Fibroblast of lung (primary cell): Measurements from ENCODE around the gene ZNF776. TPM values are rescaled to one million over a fixed set of nuclear protein-coding genes. Genes with fewer than 3 reads are reported as not detected.
A peak's percentile ranks its signal among the peaks of the same experiment; 100 is the strongest.

Source experiments
- DNase-seq, 2 donors: peaks; one replicate each; pipeline versions ENCODE4 v3.0.0 to v3.0.0-alpha.2; 2010; ENCODE audit warnings: low read depth in 2 of 2
- H2AFZ ChIP-seq: 2 replicates; pipeline ENCODE4 v1.5.1; 2012; ENCODE audit warnings: low read length, control low read depth, inconsistent platforms
- H3K27ac ChIP-seq: 2 replicates; pipeline ENCODE4 v1.5.1; 2011; ENCODE audit warnings: low read length, control low read depth; ENCODE audit not compliant: insufficient read depth
- H3K27me3 ChIP-seq: 2 replicates; pipeline ENCODE4 v1.5.1; 2011; ENCODE audit warnings: mild to moderate bottlenecking, low read length; ENCODE audit not compliant: control insufficient read depth, insufficient read depth
- H3K36me3 ChIP-seq: 2 replicates; pipeline ENCODE4 v1.5.1; 2011; ENCODE audit warnings: low read length; ENCODE audit not compliant: control insufficient read depth, insufficient read depth
- H3K4me1 ChIP-seq: 2 replicates; pipeline ENCODE4 v1.5.1; 2011; ENCODE audit warnings: low read length; ENCODE audit not compliant: control insufficient read depth, insufficient read depth; ENCODE audit errors: extremely low read depth
- H3K4me2 ChIP-seq: 2 replicates; pipeline ENCODE4 v1.5.1; 2011; ENCODE audit warnings: low read length, control low read depth; ENCODE audit not compliant: insufficient read depth; ENCODE audit errors: extremely low read depth
- H3K4me3 ChIP-seq, 4 experiments: fragments of 200-600 bp in 1 of 4; sonication (generic) in 1 of 4; replicated peaks in 1 of 4; 2 replicates each; pipeline ENCODE4 v1.5.1; 2011 to 2016; ENCODE audit warnings: low read length in 4 of 4, low read depth in 3 of 4, mild to moderate bottlenecking in 3 of 4, control low read depth in 2 of 4, inconsistent platforms in 1 of 4, mixed read lengths in 1 of 4; ENCODE audit not compliant: insufficient read depth in 1 of 4; ENCODE audit errors: control extremely low read depth in 1 of 4
- H3K79me2 ChIP-seq: 2 replicates; pipeline ENCODE4 v1.5.1; 2012; ENCODE audit warnings: mild to moderate bottlenecking, low read length, inconsistent platforms; ENCODE audit not compliant: control insufficient read depth, insufficient read depth
- H3K9ac ChIP-seq: 2 replicates; pipeline ENCODE4 v1.5.1; 2011; ENCODE audit warnings: mild to moderate bottlenecking, low read length, control low read depth; ENCODE audit not compliant: insufficient read depth
- H3K9me3 ChIP-seq: 2 replicates; pipeline ENCODE4 v1.5.1; 2012; ENCODE audit warnings: low read depth, low read length; ENCODE audit not compliant: control insufficient read depth, insufficient read depth
- H4K20me1 ChIP-seq: 2 replicates; pipeline ENCODE4 v1.5.1; 2011; ENCODE audit warnings: low read length; ENCODE audit not compliant: control insufficient read depth, insufficient read depth; ENCODE audit errors: extremely low read depth
- EZH2 ChIP-seq: IDR thresholded peaks from 2 replicates; pipeline ENCODE4 v1.5.1; 2012; ENCODE audit warnings: low read length, control low read depth, mild to moderate bottlenecking; ENCODE audit errors: missing control alignments
- polyA plus RNA-seq, 2 donors: library from polyadenylated mRNA; depleted of rRNA in 1 of 2; stranded (reverse) in 1 of 2; unstranded in 1 of 2; fragments of >200 nt; gene quantifications; 2 replicates each; pipeline ENCODE4 v1.2.1, GENCODE V29; 2011 to 2012; ENCODE audit warnings: missing spikeins in 1 of 2
- total RNA-seq: library from RNA; depleted of rRNA; stranded (reverse); fragments of >200 nt; gene quantifications from 2 replicates; pipeline ENCODE4 v1.2.1, GENCODE V29; 2014
- TF ChIP-seq, protein P1 (sequence below), 2 donors: IDR thresholded peaks in 1 of 2; conservative IDR thresholded peaks in 1 of 2; 1 replicate in 1 of 2; 2 replicates in 1 of 2; pipeline ENCODE4 v1.5.1; 2011 to 2012; ENCODE audit warnings: low read length in 2 of 2, control low read depth in 1 of 2, inconsistent platforms in 1 of 2, low read depth in 1 of 2, mild to moderate bottlenecking in 1 of 2

The ZNF776 gene
- total and polyA plus RNA-seq, 2 donors (not counting 1 experiment from before 2014, with no cell fraction given) = 7.8 to 20.0 TPM

DNA sequence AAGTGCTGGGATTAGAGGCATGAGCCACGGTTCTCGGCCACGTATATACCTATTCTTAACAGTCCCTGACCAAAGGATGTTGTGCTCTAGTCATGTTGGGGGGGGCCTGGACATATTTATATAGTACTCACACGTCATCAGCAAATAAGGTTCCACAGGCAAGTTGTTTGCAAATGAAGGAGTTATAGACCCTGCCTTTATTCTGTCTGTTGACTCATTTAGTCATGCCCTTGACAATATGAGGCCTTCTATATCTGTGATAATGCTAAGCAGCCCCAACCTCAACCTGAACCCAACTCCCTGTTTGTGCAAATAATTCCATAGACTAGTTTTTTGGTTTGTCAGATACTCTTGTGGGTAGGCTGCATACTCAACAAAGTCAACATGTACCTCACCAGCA, 31.7 kb downstream of the ZNF776 start:
- no peak overlapping the region for H3K4me2 ChIP-seq
- peaks cover 6% of the 10 kb centered on the region for H3K9me3 ChIP-seq
- H3K27me3 ChIP-seq = no peaks in the 10 kb centered on the region
- no peak for TF ChIP-seq EZH2
- TF ChIP-seq, protein P1, sequence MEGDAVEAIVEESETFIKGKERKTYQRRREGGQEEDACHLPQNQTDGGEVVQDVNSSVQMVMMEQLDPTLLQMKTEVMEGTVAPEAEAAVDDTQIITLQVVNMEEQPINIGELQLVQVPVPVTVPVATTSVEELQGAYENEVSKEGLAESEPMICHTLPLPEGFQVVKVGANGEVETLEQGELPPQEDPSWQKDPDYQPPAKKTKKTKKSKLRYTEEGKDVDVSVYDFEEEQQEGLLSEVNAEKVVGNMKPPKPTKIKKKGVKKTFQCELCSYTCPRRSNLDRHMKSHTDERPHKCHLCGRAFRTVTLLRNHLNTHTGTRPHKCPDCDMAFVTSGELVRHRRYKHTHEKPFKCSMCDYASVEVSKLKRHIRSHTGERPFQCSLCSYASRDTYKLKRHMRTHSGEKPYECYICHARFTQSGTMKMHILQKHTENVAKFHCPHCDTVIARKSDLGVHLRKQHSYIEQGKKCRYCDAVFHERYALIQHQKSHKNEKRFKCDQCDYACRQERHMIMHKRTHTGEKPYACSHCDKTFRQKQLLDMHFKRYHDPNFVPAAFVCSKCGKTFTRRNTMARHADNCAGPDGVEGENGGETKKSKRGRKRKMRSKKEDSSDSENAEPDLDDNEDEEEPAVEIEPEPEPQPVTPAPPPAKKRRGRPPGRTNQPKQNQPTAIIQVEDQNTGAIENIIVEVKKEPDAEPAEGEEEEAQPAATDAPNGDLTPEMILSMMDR (conservative IDR thresholded peaks at IDR 0.05 in 1 of 2, IDR thresholded peaks at IDR 0.05 in 1 of 2; ENCODE audit: low read depth in 1 of 2, low read length in 2 of 2) = no peak
- H3K4me1 ChIP-seq = no peaks in the 10 kb centered on the region
- H3K9ac ChIP-seq = no peak overlapping the region
- peaks cover 35% of the 10 kb centered on the region for H3K79me2 ChIP-seq
- H2AFZ ChIP-seq = no peak overlapping the region
- H3K36me3 ChIP-seq = peaks cover 15% of the 10 kb centered on the region
- no peaks in the 10 kb centered on the region for H4K20me1 ChIP-seq
- H3K27ac ChIP-seq = no peak overlapping the region
- no peak overlapping the region for H3K4me3 ChIP-seq
- no peak for DNase-seq

DNA sequence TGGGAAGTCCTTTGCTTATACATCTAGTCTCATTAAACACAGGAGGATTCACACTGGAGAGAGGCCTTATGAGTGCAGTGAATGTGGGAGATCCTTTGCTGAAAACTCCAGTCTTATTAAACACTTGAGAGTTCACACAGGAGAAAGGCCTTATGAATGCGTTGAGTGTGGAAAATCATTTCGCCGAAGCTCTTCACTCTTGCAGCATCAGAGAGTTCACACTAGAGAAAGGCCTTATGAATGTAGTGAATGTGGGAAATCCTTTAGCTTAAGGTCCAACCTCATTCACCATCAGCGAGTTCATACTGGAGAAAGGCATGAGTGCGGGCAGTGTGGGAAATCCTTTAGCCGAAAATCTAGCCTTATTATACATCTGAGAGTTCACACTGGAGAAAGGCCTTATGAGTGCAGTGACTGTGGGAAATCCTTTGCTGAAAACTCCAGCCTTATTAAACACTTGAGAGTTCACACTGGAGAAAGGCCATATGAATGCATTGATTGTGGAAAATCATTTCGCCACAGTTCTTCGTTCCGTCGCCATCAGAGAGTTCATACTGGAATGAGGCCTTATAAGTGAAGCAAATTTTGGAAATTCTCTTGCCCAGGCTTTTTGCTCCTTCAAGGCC, 32.7 kb downstream of the ZNF776 start:
- H3K4me2 ChIP-seq = no peak overlapping the region
- H3K4me1 ChIP-seq = no peaks in the 10 kb centered on the region
- no peak overlapping the region for H3K9ac ChIP-seq
- peaks cover 29% of the 10 kb centered on the region for H3K79me2 ChIP-seq
- no peak overlapping the region for H3K4me3 ChIP-seq
- H3K9me3 ChIP-seq = peaks cover 6% of the 10 kb centered on the region
- peaks cover 15% of the 10 kb centered on the region for H3K36me3 ChIP-seq
- TF ChIP-seq, protein P1 (conservative IDR thresholded peaks at IDR 0.05 in 1 of 2, IDR thresholded peaks at IDR 0.05 in 1 of 2; ENCODE audit: low read depth in 1 of 2, low read length in 2 of 2) = no peak
- TF ChIP-seq EZH2 = no peak
- no peak overlapping the region for H2AFZ ChIP-seq
- DNase-seq = peak; percentile 12 to 21
- H3K27me3 ChIP-seq = no peaks in the 10 kb centered on the region
- no peaks in the 10 kb centered on the region for H4K20me1 ChIP-seq
- H3K27ac ChIP-seq = no peak overlapping the region

GRCh38 chr19:57786286-57786685, 39.7 kb downstream of the ZNF776 start:
- Histone ChIP-seq H3K27ac (no peak overlapping the region), H2AFZ (no peak overlapping the region), H3K4me3 (no peak overlapping the region), H3K4me2 (no peak overlapping the region), H3K4me1 (no peaks in the 10 kb centered on the region), H4K20me1 (no peaks in the 10 kb centered on the region), H3K9me3 (peaks cover 2% of the 10 kb centered on the region), H3K27me3 (no peaks in the 10 kb centered on the region), H3K79me2 (no peaks in the 10 kb centered on the region), H3K9ac (no peak overlapping the region), H3K36me3 (no peaks in the 10 kb centered on the region)
- DNase-seq = no peak
- TF ChIP-seq EZH2 = no peak
- TF ChIP-seq, protein P1 (conservative IDR thresholded peaks at IDR 0.05 in 1 of 2, IDR thresholded peaks at IDR 0.05 in 1 of 2; ENCODE audit: low read depth in 1 of 2, low read length in 2 of 2) = no peak
